GM18511 (cell line): ENCODE measurements around the gene NIN.

Experiments
- ATAC-seq: cut with Tn5 transposase; IDR thresholded peaks from one replicate; pipeline ENCODE4 v1.9.1; 2021; ENCODE audit warnings: mild to moderate bottlenecking, moderate library complexity; ENCODE audit not compliant: unreplicated experiment

NIN gene

DNA sequence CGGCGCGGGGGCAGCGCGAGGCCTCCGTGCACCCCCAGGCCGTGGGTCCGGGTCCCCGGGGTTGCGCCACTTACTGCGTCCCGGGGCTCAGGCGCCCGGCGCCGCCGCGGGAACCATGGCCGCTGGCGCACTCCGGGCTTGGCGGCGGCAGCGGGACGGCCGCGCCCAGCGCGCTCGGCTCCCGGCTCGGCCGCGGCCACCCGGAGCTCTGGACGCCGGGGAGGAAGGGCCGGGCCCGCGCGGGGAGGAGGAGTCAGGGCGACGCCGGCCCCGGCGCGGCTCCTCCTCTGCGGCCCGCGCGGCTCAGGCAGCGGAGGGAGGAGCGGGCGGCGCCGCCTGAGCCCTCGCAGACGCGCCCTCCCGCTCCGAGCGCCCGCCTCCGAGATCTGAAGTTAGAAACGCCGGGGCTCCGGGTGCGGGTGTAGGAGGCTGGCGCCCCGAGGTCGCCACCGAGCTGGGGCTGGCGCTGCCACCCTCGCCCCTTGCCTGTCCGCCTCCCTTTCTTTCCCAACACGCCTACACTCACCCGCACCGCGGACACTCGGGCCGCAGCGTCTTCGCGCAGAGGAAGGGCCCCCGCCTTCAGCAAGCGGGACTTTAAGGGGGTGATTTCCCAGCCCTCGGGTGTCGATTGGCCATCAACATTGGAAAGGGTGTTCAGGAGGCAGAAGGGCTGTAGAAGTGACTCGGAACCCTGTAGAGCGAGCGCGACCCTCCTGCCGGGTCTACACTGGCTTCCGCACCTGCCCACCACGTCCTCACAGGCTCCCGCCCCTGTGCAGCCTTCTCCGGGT is at the start of gene NIN:
TSS of gene NIN (minus strand) at position 231 of the 794 bp plus-strand sequence. CDS start 9,106 bp downstream, outside the sequence.
- ATAC-seq = peak; percentile 84

GRCh38 chr14:50875359-50876070 is 44.6 kb upstream of the NIN start:
- ATAC-seq = peak; percentile 92

- no peak for ATAC-seq
These were observed 43.8 kb upstream of the NIN start for GRCh38 chr14:50874757-50875156.

GRCh38 chr14:50871914-50872732 is 41.2 kb upstream of the NIN start, which contains the start of gene ABHD12B:
TSS of gene ABHD12B (plus strand) at chr14:50872053. CDS start at chr14:50872175, 122 bp downstream.
- ATAC-seq = no peak

DNA sequence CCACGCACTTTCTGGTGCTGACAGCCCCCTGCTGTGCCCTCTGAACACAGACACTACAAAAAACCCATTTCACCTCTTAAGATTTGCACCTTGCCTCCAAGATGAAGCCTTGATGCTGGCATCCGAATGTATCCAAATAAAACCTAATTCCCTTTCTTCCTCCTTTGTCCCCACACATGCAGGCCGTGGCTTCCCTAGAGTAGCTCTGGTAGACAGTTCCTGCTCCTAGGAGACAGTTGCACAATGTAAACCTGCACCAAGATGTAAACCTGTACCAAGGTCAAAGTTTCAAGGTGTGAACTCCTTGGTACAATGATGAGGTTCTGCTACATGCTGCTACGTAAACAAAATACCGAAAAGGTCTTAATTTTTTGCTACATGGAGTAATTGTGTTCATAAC is 40.3 kb upstream of the NIN start:
- no peak for ATAC-seq

DNA sequence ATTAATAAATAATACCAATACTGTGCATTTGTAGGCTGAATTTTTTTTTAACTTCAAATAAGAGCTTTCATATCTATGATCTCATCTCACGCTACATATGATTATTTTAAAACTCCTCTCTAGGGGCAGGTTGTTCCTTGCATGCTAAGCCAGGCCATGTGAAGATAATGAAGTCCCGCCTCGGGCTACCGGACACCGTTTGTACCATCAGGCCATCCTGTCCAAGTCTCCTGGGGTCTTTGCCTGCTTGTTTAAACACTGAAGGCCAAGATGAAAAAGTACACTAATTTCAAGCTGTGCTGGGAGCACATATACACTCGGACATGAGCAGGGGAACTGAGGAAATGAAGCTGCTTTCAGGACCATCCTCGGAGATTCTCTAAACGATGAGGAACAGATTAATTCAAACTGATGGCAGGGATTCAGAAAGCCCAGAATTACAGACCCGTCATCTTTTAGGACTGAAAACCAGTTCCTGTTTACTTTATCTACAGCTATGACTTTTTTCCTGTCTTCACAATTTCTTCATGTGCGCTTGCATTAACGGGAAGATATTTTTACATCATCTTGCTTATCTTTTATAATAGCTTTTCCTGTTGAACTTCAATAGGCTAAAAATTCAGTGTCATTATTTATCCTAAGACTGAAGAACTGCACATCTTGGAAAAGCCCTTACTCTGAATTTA is 34.6 kb upstream of the NIN start:
- ATAC-seq = no peak

GRCh38 chr14:50864946-50865345 is 34.0 kb upstream of the NIN start:
- no peak for ATAC-seq

DNA sequence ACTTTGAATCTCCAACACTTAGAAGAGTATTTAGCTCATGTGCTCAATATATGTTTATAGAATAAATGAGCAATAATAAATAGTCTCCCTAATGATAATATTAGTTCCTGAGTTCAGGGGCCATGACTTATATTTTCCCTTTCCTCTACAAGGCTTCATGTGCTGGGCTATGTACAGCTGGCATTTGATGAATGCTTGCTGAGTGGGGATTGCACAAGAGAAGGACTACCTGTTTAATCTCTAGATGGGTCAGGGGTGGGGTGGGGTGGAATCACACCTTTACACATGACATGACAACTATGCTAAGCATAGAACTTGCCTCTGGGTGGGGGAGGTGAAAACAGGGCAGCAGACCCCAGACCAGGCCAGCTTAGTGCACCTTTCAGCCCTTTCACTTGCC is 33.3 kb upstream of the NIN start:
- ATAC-seq = no peak

- no peak for ATAC-seq
These were observed 31.1 kb upstream of the NIN start for GRCh38 chr14:50862036-50862570.

GRCh38 chr14:50860478-50861086 is 29.6 kb upstream of the NIN start:
- ATAC-seq = peak; percentile 56

- peak; percentile 26 for ATAC-seq
These were observed 28.3 kb upstream of the NIN start for GRCh38 chr14:50859296-50859624.

DNA sequence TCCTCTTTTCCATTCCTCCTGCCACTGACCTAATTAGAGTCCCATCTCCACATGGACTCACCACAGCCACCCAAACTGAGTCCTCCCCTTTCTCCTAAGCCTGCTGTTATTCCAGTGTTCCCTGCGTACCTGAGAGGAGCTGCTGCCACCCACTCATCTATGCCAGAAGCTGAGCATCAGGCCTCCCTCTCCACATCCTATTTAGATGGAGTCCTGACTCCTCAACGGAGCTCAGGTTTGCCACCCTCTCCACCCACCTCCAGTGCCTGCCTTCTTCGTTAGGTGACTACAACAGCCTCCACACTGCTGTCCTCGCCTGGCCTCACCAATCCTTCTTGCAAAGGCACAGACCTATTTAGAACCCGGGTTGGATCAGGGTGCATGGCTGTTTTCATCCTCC is 25.7 kb upstream of the NIN start:
- no peak for ATAC-seq

DNA sequence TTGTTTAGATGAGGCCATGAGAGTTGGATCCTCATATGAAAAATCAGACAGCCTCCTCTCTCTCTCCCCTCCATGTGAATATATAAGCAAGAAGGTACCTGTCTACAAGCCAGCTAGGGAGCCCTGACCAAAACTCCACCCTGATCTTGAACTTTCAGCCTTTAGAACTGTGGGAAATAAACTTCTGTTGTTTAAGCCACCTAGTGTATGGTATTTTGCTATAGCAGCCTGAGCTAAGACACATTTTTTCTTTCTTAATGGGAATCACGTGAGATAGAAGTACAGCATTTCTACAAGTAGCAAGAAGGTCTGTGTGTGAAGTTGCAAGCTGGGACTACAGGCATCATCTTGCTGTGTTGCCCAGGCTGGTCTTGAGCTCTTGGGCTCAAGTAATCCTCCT is 24.6 kb upstream of the NIN start:
- ATAC-seq = no peak

GRCh38 chr14:50854521-50854920 is 23.6 kb upstream of the NIN start:
- ATAC-seq = no peak

DNA sequence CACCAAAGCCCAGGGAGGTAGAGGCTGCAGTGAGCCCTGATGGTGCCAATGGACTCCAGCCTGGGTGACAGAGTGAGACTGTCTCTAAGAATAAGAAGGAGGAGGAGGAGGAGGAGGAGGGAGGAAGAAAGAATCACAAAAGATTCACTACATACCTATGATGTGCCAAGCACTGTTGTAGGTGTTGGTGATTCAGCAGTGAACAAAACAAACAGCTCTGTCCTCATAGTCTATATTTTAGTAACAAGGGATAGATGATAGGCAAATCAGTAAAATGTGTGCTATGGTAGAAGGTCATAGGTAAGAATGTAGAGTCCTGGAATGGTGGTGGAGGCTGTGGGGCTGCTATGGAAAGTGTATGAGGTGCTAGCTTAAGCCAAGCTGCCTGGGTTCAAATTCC is 22.9 kb upstream of the NIN start:
- ATAC-seq = no peak

DNA sequence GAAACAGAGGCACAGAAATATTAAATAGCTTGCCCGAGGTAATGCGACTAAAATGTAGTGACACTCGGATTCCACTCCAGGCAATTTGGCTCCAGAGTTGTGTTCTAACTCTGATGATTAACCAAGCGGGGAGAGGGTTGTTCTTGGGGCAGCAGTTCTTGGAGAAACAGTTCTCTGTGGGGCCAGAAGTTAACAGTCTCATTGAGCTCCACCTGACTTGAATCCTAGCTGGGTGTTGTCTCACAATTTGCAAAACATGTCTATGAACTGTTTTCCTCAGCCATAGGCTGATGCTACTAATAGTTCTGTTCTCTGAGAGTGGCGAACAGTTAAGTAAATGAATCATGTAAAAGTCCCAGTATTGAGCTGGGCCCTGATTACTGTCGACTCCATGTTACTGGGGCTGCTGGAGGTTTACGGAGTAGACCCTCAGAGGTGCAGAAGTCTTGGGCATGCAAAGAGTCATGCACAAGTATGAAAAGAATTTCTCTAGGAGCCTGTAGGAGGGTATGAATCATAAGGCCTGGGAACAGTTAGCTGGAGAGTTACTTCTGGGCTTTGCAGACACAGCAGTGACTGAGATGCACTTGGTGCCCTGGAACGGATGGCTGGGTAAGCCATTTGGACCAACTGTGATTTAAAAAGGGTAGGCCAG is 15.4 kb upstream of the NIN start:
- no peak for ATAC-seq

DNA sequence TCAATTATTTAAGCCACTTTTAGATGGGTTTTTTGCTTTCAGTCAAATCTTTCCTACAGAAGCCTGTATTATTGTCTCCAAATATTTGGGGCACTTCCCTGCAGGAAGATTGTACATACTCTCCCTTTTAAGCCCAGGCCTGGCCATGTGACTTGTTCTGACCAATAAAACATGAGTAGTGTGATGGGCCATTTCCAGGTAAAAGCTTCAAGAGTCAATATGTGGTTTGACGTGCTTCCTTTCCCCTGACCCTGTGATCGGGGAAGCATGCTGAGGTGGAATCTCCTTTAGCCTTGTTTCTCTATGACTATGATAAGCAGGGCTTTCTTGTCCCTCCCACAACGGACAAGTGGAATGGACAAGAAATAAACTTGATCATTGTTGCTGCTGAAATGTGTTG is 14.2 kb upstream of the NIN start:
- no peak for ATAC-seq

DNA sequence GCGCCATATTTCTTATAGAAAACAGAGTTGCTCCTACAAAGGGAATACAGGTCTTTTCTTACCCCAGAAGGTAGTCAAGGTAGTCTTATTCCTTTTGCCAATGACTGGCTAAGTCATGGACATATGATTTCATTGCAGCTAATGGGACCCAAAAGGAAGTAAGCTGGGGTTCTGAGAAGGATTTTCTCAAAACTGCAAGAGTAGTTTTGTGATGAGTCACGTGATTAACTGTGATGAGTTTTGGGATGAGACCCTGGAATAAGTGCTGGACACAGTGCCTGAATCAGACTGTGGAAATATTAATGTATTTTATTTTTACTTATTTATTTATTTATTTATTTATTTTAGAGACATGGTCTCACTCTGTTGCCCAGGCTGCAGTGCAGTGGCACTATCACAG is 13.4 kb upstream of the NIN start:
- no peak for ATAC-seq

- ATAC-seq = no peak
These were observed 8.7 kb upstream of the NIN start for GRCh38 chr14:50839691-50840090.

- peak; percentile 59 for ATAC-seq
These were observed 8.1 kb upstream of the NIN start for GRCh38 chr14:50839048-50839447.
